PC-3 (cell line): ENCODE data around the gene KANK4. TPM values are rescaled to one million over a fixed set of nuclear protein-coding genes. Genes with fewer than 3 reads are reported as not detected.

Experiments used
- ATAC-seq: fragments of 200-7000 bp; cut with Tn5 transposase; 2 replicates; pipeline ENCODE4 v1.9.1; 2020; ENCODE audit warnings: mild to moderate bottlenecking, moderate library complexity
- BruUV-seq: library from RNA; stranded (reverse); fragments of 400-500 nt; replicated peaks from 2 replicates; lab custom pipeline; 2021; lab: Mats Ljungman, UMichigan
- CTCF ChIA-PET: fragments of 300-600 bp; sonication (Branson Sonifier 250); formaldehyde crosslinking; loops from one replicate; lab custom pipeline; 2022; ENCODE audit warnings: antibody characterized with exemption; lab: Charles Lee
- POLR2A ChIA-PET: fragments of 300-600 bp; sonication (Branson Sonifier 250); formaldehyde crosslinking; loops from one replicate; lab custom pipeline; 2022; ENCODE audit warnings: antibody characterized with exemption; ENCODE audit not compliant: unreplicated experiment; lab: Charles Lee
- DNase-seq: peaks from one replicate; pipeline ENCODE4 v3.0.0-alpha.2; 2015
- H2AFZ ChIP-seq: fragments of 300-600 bp; sonication (generic); 2 replicates; pipeline ENCODE4 v1.6.0; 2016; ENCODE audit warnings: antibody characterized with exemption, low read length
- H3F3A ChIP-seq: fragments of 300-600 bp; sonication (generic); one replicate; pipeline ENCODE4 v1.6.0; 2017; ENCODE audit warnings: antibody characterized with exemption, low read length, control low read depth, mild to moderate bottlenecking; ENCODE audit not compliant: unreplicated experiment
- H3K27ac ChIP-seq: fragments of 300-600 bp; sonication (generic); 2 replicates; pipeline ENCODE4 v1.5.1; 2016; ENCODE audit warnings: mild to moderate bottlenecking, low read length
- H3K27me3 ChIP-seq: fragments of 300-600 bp; sonication (generic); 2 replicates; pipeline ENCODE4 v1.6.1; 2016; ENCODE audit warnings: low read length, mixed read lengths
- H3K36me3 ChIP-seq: fragments of 300-600 bp; sonication (generic); 2 replicates; pipeline ENCODE4 v1.6.1; 2016; ENCODE audit warnings: low read depth, mixed run types, low read length, mixed read lengths
- H3K4me1 ChIP-seq: fragments of 300-600 bp; sonication (generic); 2 replicates; pipeline ENCODE4 v1.5.1; 2016; ENCODE audit warnings: low read length; ENCODE audit not compliant: insufficient read depth
- H3K4me2 ChIP-seq: fragments of 300-600 bp; sonication (generic); 2 replicates; pipeline ENCODE4 v1.6.0; 2016; ENCODE audit warnings: low read length
- H3K4me3 ChIP-seq: fragments of 300-600 bp; sonication (generic); 2 replicates; pipeline ENCODE4 v1.5.1; 2016; ENCODE audit warnings: mild to moderate bottlenecking, low read length, mixed read lengths
- H3K79me2 ChIP-seq: fragments of 300-600 bp; sonication (generic); 2 replicates; pipeline ENCODE4 v1.6.1; 2017; ENCODE audit warnings: low read length, mixed read lengths
- H3K9ac ChIP-seq: fragments of 300-600 bp; sonication (generic); 2 replicates; pipeline ENCODE4 v1.6.0; 2016; ENCODE audit warnings: mild to moderate bottlenecking, low read length
- H3K9me2 ChIP-seq: fragments of 300-600 bp; sonication (generic); replicated peaks from 2 replicates; pipeline ENCODE4 v1.6.1; 2016; ENCODE audit warnings: mixed run types, low read length, mixed read lengths
- H3K9me3 ChIP-seq: fragments of 300-600 bp; sonication (generic); 2 replicates; pipeline ENCODE4 v1.6.1; 2016; ENCODE audit warnings: low read length, mixed read lengths
- H4K20me1 ChIP-seq: fragments of 300-600 bp; sonication (generic); 2 replicates; pipeline ENCODE4 v1.6.1; 2016; ENCODE audit warnings: low read length, mixed read lengths
- CTCF ChIP-seq: fragments of 300-600 bp; sonication (generic); conservative IDR thresholded peaks from 2 replicates; pipeline ENCODE4 v1.5.1; 2017; ENCODE audit warnings: antibody characterized with exemption, low read depth, mild to moderate bottlenecking, low read length
- EZH2 ChIP-seq: fragments of 300-600 bp; sonication (generic); IDR thresholded peaks from one replicate; pipeline ENCODE4 v1.6.1; 2017; ENCODE audit warnings: antibody characterized with exemption, mild to moderate bottlenecking, low read length; ENCODE audit not compliant: unreplicated experiment
- EZH2phosphoT487 ChIP-seq: fragments of 300-600 bp; sonication (generic); IDR thresholded peaks from 2 replicates; pipeline ENCODE4 v1.6.1; 2018; ENCODE audit warnings: mild to moderate bottlenecking, antibody characterized with exemption, low read length, borderline replicate concordance
- intact Hi-C: fragments of 100-400 bp; cut with micrococcal nuclease; formaldehyde crosslinking; loops from 2 replicates; pipeline ENCODE4 v1.9.0; 2023
- total RNA-seq: library from RNA; depleted of rRNA; stranded (reverse); fragments of >200 nt; gene quantifications from 2 replicates; pipeline ENCODE4 v1.2.3, GENCODE V29; 2014

Gene KANK4
- total RNA-seq, 1 experiment from 2014 or later, result not detected

GRCh38 chr1:62276791-62277190, 42.4 kb downstream of the KANK4 start:
- BruUV-seq, result no TSS peak
- CTCF ChIA-PET, result no interaction called here
- Histone ChIP-seq H3K4me3 (no peak overlapping the region), H3K27ac (no peak overlapping the region), H3K36me3 (no peaks in the 10 kb centered on the region), H3K4me2 (no peak overlapping the region), H3K4me1 (peaks cover 3% of the 10 kb centered on the region; the same call in 1 of the 2 replicates), H3K27me3 (no peaks in the 10 kb centered on the region), H3F3A (no peaks in the 10 kb centered on the region), H2AFZ (no peak overlapping the region), H3K9me3 (no peaks in the 10 kb centered on the region), H3K79me2 (no peaks in the 10 kb centered on the region), H3K9ac (no peak overlapping the region), H3K9me2 (no peaks in the 10 kb centered on the region), H4K20me1 (no peaks in the 10 kb centered on the region)
- intact Hi-C loops, result no loop called here
- no peak for TF ChIP-seq CTCF
- TF ChIP-seq EZH2phosphoT487, result no peak
- no peak for TF ChIP-seq EZH2
- POLR2A ChIA-PET, result no interaction called here
- peak; percentile 12 for DNase-seq
- ATAC-seq, result no peak

GRCh38 chr1:62274496-62275485, 44.4 kb downstream of the KANK4 start:
- intact Hi-C loops, result no loop called here
- Histone ChIP-seq H3K9me3 (no peaks in the 10 kb centered on the region), H3K4me1 (peaks cover 17% of the 10 kb centered on the region), H3K27ac (no peak overlapping the region), H3K36me3 (no peaks in the 10 kb centered on the region), H3K9ac (no peak overlapping the region), H3K4me2 (no peak overlapping the region), H3K4me3 (no peak overlapping the region), H3K27me3 (no peaks in the 10 kb centered on the region), H2AFZ (no peak overlapping the region), H3K9me2 (no peaks in the 10 kb centered on the region), H4K20me1 (no peaks in the 10 kb centered on the region), H3K79me2 (no peaks in the 10 kb centered on the region), H3F3A (no peaks in the 10 kb centered on the region)
- ATAC-seq (no peak), DNase-seq (no peak)
- BruUV-seq, result no TSS peak
- TF ChIP-seq EZH2phosphoT487, result no peak
- TF ChIP-seq CTCF, result no peak
- no peak for TF ChIP-seq EZH2
- ChIA-PET POLR2A (no interaction called here), CTCF (no interaction called here)

- Histone ChIP-seq H3K27me3 (no peaks in the 10 kb centered on the region), H3K79me2 (no peaks in the 10 kb centered on the region), H3K9me3 (no peaks in the 10 kb centered on the region), H4K20me1 (no peaks in the 10 kb centered on the region), H2AFZ (no peak overlapping the region), H3K9ac (no peak overlapping the region), H3K4me3 (no peak overlapping the region), H3K4me2 (no peak overlapping the region), H3K27ac (no peak overlapping the region), H3K4me1 (peaks cover 17% of the 10 kb centered on the region), H3F3A (no peaks in the 10 kb centered on the region), H3K9me2 (no peaks in the 10 kb centered on the region), H3K36me3 (no peaks in the 10 kb centered on the region)
- TF ChIP-seq EZH2, result no peak
- TF ChIP-seq CTCF, result no peak
- CTCF ChIA-PET, result interaction anchor here (0.6 kb wide), 1 partner anchor 256 kb away, joined by 3 read pairs; no protein-coding TSS in a partner anchor
- no peak for DNase-seq
- POLR2A ChIA-PET, result no interaction called here
- no TSS peak for BruUV-seq
- no peak for ATAC-seq
- intact Hi-C loops, result no loop called here
Measured at GRCh38 chr1:62273953-62274352, 45.3 kb downstream of the KANK4 start.
